ENCODE measurements around the gene MUSK.
"Not testable (repeated sequence)": the region's sequence is repeated elsewhere in the genome, so short reads cannot be mapped to it uniquely, and the experiment has no call there.

Gene MUSK

DNA sequence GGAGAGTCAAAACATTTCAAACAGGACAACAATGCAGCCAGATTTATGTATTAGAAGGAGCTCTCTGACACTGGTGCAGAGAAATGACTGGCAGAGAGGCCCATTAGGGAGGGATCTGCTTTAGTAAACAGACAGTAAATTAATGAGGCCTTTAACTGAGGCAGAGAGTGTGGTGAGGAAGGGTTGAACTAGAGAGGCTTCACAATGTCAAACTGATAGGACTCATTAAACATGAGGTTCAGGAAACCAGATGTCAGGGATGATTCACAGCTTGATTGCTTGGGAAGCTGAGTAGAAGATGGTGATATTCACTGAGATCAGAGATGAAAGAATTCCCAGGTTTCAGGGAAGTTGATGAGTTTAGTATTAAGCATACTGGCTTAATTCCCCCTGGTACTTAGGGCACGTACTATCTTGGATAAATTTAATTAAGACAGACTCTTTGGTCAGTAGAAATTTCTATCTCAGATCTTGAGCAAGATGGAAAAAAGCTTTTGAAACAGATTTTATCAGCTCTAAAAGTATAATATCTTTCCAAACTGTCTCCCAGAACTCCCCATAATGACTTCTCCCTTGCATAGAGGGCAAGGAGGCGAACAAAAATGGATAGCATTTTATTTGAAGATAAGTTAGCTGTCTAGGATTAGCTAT lies 8.6 kb upstream of the MUSK start:
- H3K4me3 ChIP-seq (ENCODE audit: low read length), result no peak overlapping the region
- no peak for TF ChIP-seq ZNF274 (IDR thresholded peaks at IDR 0.05; ENCODE audit: low read depth, low read length)

DNA sequence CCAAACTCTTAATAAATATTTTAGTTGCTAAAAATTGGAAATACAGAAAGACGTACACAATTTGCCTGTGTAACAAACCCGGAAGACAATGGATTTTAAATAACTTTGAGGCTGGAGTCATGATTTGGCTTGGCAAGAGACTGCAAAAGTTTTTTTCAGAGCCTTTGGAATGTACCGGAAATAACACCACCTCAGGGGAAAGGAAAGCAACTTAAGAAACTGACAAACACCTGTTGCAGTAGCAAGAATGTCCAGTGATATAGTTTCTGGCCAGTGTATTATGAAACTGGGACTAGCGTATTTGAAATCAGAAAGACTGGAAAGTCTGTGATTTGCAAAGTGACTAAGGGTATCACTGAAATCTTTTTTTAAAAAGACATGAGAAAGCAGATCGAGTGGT lies 842 bp downstream of the MUSK start:
- no peak for TF ChIP-seq ZNF274 (IDR thresholded peaks at IDR 0.05; ENCODE audit: low read depth, low read length)
- no peak overlapping the region for H3K4me3 ChIP-seq (ENCODE audit: low read length)

DNA sequence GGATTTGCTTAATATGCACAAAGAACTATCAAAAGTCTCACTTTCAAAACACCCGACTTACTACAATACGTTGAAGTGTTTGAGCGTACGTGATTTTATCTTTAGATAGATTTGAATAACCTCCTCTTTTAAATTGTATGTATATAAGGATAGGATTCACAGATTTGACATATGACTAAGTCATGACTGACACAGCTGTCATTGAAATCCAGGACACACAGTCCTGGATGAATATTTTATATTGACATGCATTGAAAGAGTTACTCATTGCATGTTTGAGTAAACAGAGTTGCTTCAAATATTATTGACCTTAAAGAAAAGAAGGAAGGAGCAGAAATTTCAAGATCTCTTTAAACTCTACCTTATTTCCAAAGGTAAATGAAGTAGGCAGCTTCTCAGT lies 3.3 kb downstream of the MUSK start:
- no peak overlapping the region for H3K4me3 ChIP-seq (ENCODE audit: low read length)
- no peak for TF ChIP-seq ZNF274 (IDR thresholded peaks at IDR 0.05; ENCODE audit: low read depth, low read length)

DNA sequence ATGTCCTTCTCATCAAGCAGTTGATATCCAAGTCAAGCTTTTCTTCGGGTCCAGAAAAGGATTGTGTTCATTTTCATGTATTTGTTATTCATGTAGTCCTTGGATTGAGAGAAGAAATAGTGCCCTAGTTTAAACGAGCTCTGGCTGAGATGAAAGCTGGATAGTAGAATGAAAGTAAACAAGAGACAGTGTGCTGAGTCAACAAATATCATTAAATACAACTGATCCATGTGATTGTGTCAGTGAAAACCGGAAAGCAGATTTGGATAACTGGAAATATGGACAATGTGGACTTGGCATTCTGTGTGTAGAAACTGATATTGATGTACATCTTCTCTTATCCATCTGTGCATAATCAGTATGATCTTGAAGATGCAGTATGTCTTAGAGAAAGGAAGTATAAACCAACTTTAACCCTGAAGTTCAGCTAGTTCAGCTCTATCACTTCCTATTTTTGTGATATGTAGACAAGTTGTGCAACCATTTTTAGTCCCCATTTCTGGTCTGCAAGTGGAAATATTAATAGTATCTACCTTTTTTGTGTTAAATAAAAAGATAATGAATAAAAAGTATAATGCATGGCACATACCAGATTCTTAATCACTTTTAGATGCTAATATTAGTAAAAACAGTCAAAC lies 4.4 kb downstream of the MUSK start:
- no peak overlapping the region for H3K4me3 ChIP-seq (ENCODE audit: low read length)
- TF ChIP-seq ZNF274 (IDR thresholded peaks at IDR 0.05; ENCODE audit: low read depth, low read length), result no peak

DNA sequence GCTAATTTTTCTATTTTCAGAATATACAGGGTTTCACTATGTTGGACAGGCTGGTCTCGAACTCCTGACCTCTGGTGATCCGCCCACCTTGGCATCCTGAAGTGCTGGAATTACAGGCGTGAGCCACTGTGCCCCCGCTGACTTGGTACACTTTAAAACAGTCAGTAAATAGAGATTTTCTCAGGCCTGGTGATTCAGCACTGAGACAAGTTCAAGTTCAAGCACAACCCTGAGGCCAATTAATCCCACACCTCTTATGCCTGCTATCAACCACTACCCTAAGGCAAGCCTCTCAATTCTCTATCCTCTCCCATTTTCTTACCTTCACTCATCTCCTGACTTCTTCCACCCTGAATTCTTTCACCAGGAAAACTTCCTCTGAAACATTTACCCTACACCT lies 18.9 kb downstream of the MUSK start:
- no peak overlapping the region for H3K4me3 ChIP-seq (ENCODE audit: low read length)
- no peak for TF ChIP-seq ZNF274 (IDR thresholded peaks at IDR 0.05; ENCODE audit: low read depth, low read length)

DNA sequence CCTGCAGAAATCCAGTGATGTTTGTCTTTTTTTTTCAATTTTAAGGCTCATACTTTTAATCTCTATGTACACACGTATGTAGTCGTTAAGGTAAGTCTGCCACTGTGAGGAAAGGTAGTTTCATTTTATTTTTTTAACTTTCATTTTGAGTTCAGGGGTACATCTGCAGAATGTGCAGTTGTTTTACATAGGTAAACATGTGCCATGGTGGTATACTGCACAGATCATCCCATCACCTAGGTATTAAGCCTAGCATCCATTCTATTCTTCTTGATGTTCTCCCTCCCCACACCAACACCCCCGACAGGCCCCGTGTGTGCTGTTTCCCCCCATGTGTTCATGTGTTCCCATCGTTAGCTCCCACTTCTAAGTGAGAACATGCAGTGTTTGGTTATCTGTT lies 19.7 kb downstream of the MUSK start:
- no peak overlapping the region for H3K4me3 ChIP-seq (ENCODE audit: low read length)
- TF ChIP-seq ZNF274 (IDR thresholded peaks at IDR 0.05; ENCODE audit: low read depth, low read length), result no peak

DNA sequence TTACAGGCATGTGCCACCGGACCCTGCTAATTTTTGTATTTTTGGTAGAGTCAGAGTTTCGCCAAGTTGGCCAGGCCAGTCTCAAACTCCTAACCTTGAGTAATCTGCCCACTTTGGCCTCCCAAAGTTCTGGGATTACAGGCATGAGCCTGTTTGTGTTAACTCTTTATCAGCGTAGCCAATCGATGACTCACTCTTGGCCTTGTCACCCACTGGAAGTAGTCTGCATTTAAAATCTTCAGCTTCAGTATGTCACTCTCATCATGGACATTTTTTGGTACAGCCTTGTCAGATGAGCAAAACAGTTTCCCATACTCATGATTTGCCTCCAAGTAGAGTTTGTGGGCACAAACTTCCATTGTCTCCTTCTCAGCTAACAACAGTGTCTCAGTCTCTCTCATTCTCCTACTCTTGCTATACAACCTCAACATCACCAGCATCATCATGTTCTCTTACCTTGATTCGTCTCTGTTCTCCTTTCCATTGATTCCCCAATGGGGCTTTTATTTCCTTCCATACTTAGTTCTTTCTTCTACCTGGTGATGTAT lies 22.5 kb downstream of the MUSK start:
- TF ChIP-seq ZNF274 (IDR thresholded peaks at IDR 0.05; ENCODE audit: low read depth, low read length), result no peak
- H3K4me3 ChIP-seq (ENCODE audit: low read length), result no peak overlapping the region

- not testable (repeated sequence) for H3K4me3 ChIP-seq (ENCODE audit: low read length)
Measured at GRCh38 chr9:110695846-110696245, 27.3 kb downstream of the MUSK start.

GRCh38 chr9:110700953-110701352 lies 32.4 kb downstream of the MUSK start:
- no peak for TF ChIP-seq ZNF274 (IDR thresholded peaks at IDR 0.05; ENCODE audit: low read depth, low read length)
- H3K4me3 ChIP-seq (ENCODE audit: low read length), result no peak overlapping the region

GRCh38 chr9:110703669-110704068 lies 35.1 kb downstream of the MUSK start:
- no peak for TF ChIP-seq ZNF274 (IDR thresholded peaks at IDR 0.05; ENCODE audit: low read depth, low read length)
- H3K4me3 ChIP-seq (ENCODE audit: low read length), result no peak overlapping the region

GRCh38 chr9:110707419-110707818 lies 38.8 kb downstream of the MUSK start:
- no peak overlapping the region for H3K4me3 ChIP-seq (ENCODE audit: low read length)
- TF ChIP-seq ZNF274 (IDR thresholded peaks at IDR 0.05; ENCODE audit: low read depth, low read length), result no peak

DNA sequence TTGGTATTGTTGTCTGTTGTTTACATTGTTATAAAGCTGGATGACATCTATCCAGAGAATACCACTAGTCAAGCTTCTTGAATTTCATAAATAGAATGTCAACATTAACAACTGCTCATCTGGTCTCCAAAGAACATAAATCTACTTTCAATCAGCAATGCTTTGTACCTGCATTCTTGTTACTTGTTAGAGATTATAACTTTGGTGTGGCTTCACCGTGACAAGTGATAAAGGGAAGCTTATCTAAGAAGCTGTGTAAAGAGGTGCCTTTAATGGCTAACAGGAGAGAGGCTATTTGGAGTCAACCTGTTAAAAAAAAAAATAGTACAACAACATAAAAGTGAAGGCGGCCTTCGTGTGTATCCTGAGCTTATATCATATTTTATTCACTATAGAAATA lies 41.8 kb downstream of the MUSK start:
- no peak overlapping the region for H3K4me3 ChIP-seq (ENCODE audit: low read length)
- no peak for TF ChIP-seq ZNF274 (IDR thresholded peaks at IDR 0.05; ENCODE audit: low read depth, low read length)

GRCh38 chr9:110712955-110713354 lies 44.4 kb downstream of the MUSK start:
- no peak for TF ChIP-seq ZNF274 (IDR thresholded peaks at IDR 0.05; ENCODE audit: low read depth, low read length)
- no peak overlapping the region for H3K4me3 ChIP-seq (ENCODE audit: low read length)

DNA sequence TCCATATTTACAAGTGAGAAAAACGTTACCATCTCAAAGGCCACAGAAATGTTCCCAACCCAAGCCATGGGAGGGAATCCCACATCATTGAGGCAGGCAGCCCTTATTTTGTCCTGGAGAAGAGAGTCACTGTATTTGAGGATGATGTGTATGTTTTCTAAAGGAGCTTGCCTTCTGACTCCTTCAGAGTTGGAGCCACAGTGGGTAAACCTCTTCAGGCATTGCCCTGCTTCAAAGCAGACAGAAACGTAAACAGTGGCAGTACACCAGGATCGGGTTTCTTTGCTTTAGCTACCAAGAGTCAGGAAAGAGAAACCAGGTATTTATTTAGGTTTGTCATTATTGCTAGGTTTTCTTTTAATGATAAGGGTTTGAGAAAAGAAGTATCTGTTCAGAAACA lies 45.7 kb downstream of the MUSK start:
- TF ChIP-seq ZNF274 (IDR thresholded peaks at IDR 0.05; ENCODE audit: low read depth, low read length), result no peak
- no peak overlapping the region for H3K4me3 ChIP-seq (ENCODE audit: low read length)

- H3K4me3 ChIP-seq (ENCODE audit: low read length), result no peak overlapping the region
- TF ChIP-seq ZNF274 (IDR thresholded peaks at IDR 0.05; ENCODE audit: low read depth, low read length), result no peak
Measured at GRCh38 chr9:110728058-110728457, 59.5 kb downstream of the MUSK start.

GRCh38 chr9:110729641-110730040 lies 61.0 kb downstream of the MUSK start:
- no peak for TF ChIP-seq ZNF274 (IDR thresholded peaks at IDR 0.05; ENCODE audit: low read depth, low read length)
- no peak overlapping the region for H3K4me3 ChIP-seq (ENCODE audit: low read length)

Data from GM08714 (cell line).